ENCODE results near the gene UMODL1.
A peak's percentile ranks its signal among the peaks of the same experiment; 100 is the strongest.
"Not testable (repeated sequence)": the region's sequence is repeated elsewhere in the genome, so short reads cannot be mapped to it uniquely, and the experiment has no call there.

The UMODL1 gene

GRCh38 chr21:42175110-42175710 is 104.1 kb downstream of the UMODL1 start:
- no peaks in the 10 kb centered on the region for H3K4me1 Mint-ChIP-seq
- H3K9me3 Mint-ChIP-seq, result no peaks in the 10 kb centered on the region
- no peak for DNase-seq
- no peak overlapping the region for H3K27ac Mint-ChIP-seq
- ATAC-seq, result no peak
- no peaks in the 10 kb centered on the region for H3K27me3 Mint-ChIP-seq
- no peaks in the 10 kb centered on the region for H3K36me3 Mint-ChIP-seq (ENCODE audit: low read depth)
- H3K4me3 Mint-ChIP-seq, result no peak overlapping the region

- Mint-ChIP-seq H3K4me1 (no peaks in the 10 kb centered on the region), H3K27ac (no peak overlapping the region), H3K9me3 (no peaks in the 10 kb centered on the region), H3K36me3 (ENCODE audit: low read depth) (no peaks in the 10 kb centered on the region), H3K27me3 (no peaks in the 10 kb centered on the region), H3K4me3 (no peak overlapping the region)
- no peak for ATAC-seq
- no peak for DNase-seq
These were observed 105.7 kb downstream of the UMODL1 start for GRCh38 chr21:42176859-42177258.

GRCh38 chr21:42179316-42179715 is 108.2 kb downstream of the UMODL1 start:
- no peak for DNase-seq
- Mint-ChIP-seq H3K4me3 (no peak overlapping the region), H3K27ac (no peak overlapping the region), H3K4me1 (no peaks in the 10 kb centered on the region), H3K36me3 (ENCODE audit: low read depth) (no peaks in the 10 kb centered on the region), H3K9me3 (no peaks in the 10 kb centered on the region), H3K27me3 (no peaks in the 10 kb centered on the region)
- no peak for ATAC-seq

- not testable (repeated sequence) for H3K27me3 Mint-ChIP-seq; H3K4me3 Mint-ChIP-seq; DNase-seq; H3K36me3 Mint-ChIP-seq (ENCODE audit: low read depth); H3K4me1 Mint-ChIP-seq; ATAC-seq; H3K9me3 Mint-ChIP-seq; H3K27ac Mint-ChIP-seq
These were observed 108.9 kb downstream of the UMODL1 start for GRCh38 chr21:42180001-42180400.

GRCh38 chr21:42182713-42183371 is 111.7 kb downstream of the UMODL1 start:
- H3K4me1 Mint-ChIP-seq, result peaks cover 26% of the 10 kb centered on the region
- DNase-seq, result no peak
- peaks cover 7% of the 10 kb centered on the region for H3K9me3 Mint-ChIP-seq
- no peak overlapping the region for H3K27ac Mint-ChIP-seq
- no peaks in the 10 kb centered on the region for H3K27me3 Mint-ChIP-seq
- H3K36me3 Mint-ChIP-seq (ENCODE audit: low read depth), result peaks cover 5% of the 10 kb centered on the region
- no peak for ATAC-seq
- H3K4me3 Mint-ChIP-seq, result no peak overlapping the region

- H3K27me3 Mint-ChIP-seq, result no peaks in the 10 kb centered on the region
- H3K4me3 Mint-ChIP-seq, result no peak overlapping the region
- H3K36me3 Mint-ChIP-seq (ENCODE audit: low read depth), result peaks cover 5% of the 10 kb centered on the region
- H3K9me3 Mint-ChIP-seq, result peaks cover 7% of the 10 kb centered on the region
- peaks cover 34% of the 10 kb centered on the region for H3K4me1 Mint-ChIP-seq
- no peak overlapping the region for H3K27ac Mint-ChIP-seq
- ATAC-seq (no peak), DNase-seq (no peak)
These were observed 112.5 kb downstream of the UMODL1 start for GRCh38 chr21:42183374-42184266.

DNA sequence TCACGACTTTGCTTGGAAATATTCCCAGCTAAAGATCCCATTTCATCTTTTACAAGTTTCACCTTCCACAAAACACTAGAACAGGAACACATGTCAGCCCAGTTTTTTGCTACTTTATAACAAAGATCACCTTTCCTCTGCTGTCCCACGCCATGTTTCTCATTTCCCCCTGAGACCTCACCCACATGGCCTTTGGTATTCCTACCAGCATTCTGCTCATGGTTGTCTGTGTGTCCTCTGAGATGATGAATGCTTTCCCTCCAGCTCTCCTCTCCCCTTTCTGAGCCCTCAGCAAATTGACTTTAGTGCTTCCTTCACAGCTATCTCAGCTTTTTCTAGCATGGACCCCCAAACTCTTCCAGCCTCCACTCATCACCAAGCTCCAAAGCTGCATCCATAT is 115.5 kb downstream of the UMODL1 start:
- DNase-seq (no peak), ATAC-seq (no peak)
- Mint-ChIP-seq H3K27me3 (no peaks in the 10 kb centered on the region), H3K9me3 (peaks cover 7% of the 10 kb centered on the region), H3K36me3 (ENCODE audit: low read depth) (peaks cover 5% of the 10 kb centered on the region), H3K27ac (peak overlapping the region; percentile 91), H3K4me3 (no peak overlapping the region), H3K4me1 (peaks cover 56% of the 10 kb centered on the region)

GRCh38 chr21:42187976-42188653 is 117.0 kb downstream of the UMODL1 start:
- Mint-ChIP-seq H3K27me3 (no peaks in the 10 kb centered on the region), H3K9me3 (peaks cover 7% of the 10 kb centered on the region), H3K36me3 (ENCODE audit: low read depth) (peaks cover 5% of the 10 kb centered on the region), H3K4me1 (peaks cover 71% of the 10 kb centered on the region), H3K4me3 (peak overlapping the region; percentile 66), H3K27ac (peak overlapping the region; percentile 91)
- DNase-seq (peak; percentile 70), ATAC-seq (peak; percentile 94)

DNA sequence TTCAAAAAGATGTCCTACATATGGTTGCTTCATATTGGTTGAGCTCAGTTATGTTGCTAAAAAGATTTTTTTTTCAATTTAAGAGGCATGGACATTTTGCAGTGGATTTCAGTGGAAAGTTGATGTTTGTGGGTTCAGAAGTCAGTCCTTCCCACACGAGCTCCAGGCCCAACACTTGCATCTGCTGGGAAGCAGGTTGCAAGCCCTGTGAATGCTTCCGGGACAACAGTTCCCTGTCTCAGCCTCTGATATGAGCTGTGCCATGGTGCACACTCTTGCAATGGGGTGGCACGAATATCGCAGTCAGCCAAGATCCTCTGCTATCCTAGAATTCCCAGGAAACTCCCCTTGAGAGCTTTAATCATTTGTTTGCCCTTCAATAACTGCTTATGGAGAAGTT is 117.5 kb downstream of the UMODL1 start:
- ATAC-seq (no peak), DNase-seq (no peak)
- H3K36me3 Mint-ChIP-seq (ENCODE audit: low read depth), result peaks cover 5% of the 10 kb centered on the region
- no peaks in the 10 kb centered on the region for H3K27me3 Mint-ChIP-seq
- peaks cover 77% of the 10 kb centered on the region for H3K4me1 Mint-ChIP-seq
- H3K4me3 Mint-ChIP-seq, result peak overlapping the region; percentile 66
- H3K9me3 Mint-ChIP-seq, result peaks cover 7% of the 10 kb centered on the region
- peak overlapping the region; percentile 91 for H3K27ac Mint-ChIP-seq

DNA sequence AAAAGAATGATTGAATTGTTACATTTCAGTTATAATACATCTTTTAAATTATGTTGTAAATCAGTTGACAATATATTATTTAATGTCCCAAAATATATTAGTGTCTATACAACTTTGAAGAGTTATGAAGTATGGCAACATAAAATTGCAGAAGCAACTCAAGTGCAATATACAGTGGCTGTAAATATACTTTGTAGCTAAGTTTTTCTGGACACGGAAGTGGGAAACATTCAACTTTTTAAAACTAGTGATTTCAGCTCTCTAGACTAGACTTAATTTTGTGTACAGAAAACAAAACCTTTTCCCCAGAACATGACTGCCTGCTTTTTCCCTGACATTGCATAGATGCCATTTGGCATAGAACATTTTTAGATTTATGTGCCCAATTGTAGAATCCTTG is 118.3 kb downstream of the UMODL1 start:
- Mint-ChIP-seq H3K36me3 (ENCODE audit: low read depth) (peaks cover 5% of the 10 kb centered on the region), H3K4me1 (peaks cover 83% of the 10 kb centered on the region), H3K27ac (no peak overlapping the region), H3K27me3 (no peaks in the 10 kb centered on the region), H3K9me3 (peaks cover 7% of the 10 kb centered on the region), H3K4me3 (no peak overlapping the region)
- DNase-seq (no peak), ATAC-seq (no peak)

- H3K27me3 Mint-ChIP-seq, result no peaks in the 10 kb centered on the region
- H3K4me3 Mint-ChIP-seq, result no peak overlapping the region
- peak; percentile 45 for ATAC-seq
- no peak for DNase-seq
- H3K4me1 Mint-ChIP-seq, result peaks cover 83% of the 10 kb centered on the region
- no peak overlapping the region for H3K27ac Mint-ChIP-seq
- H3K9me3 Mint-ChIP-seq, result peaks cover 7% of the 10 kb centered on the region
- H3K36me3 Mint-ChIP-seq (ENCODE audit: low read depth), result peaks cover 5% of the 10 kb centered on the region
These were observed 118.9 kb downstream of the UMODL1 start for GRCh38 chr21:42189860-42190485.

DNA sequence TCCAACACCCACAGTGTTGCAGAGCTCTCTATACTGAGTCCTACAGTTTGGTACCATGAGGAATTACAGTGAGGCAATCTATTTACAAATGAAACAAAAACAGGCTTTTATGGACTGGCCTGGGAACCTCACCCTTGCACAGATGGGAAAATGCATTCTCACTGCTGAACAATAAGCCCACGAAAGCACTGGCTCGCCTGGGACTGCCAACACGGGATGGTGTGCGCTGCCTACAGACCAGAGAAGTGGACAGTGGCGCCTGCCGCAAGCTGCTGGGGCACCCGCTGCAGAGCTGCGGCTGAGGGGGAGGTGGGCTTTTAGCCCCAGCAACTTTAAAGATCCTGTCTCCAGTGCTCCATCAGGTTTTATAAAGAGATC is 119.4 kb downstream of the UMODL1 start:
- no peaks in the 10 kb centered on the region for H3K27me3 Mint-ChIP-seq
- peaks cover 5% of the 10 kb centered on the region for H3K36me3 Mint-ChIP-seq (ENCODE audit: low read depth)
- H3K4me1 Mint-ChIP-seq, result peaks cover 82% of the 10 kb centered on the region
- DNase-seq (no peak), ATAC-seq (no peak)
- peaks cover 6% of the 10 kb centered on the region for H3K9me3 Mint-ChIP-seq
- H3K4me3 Mint-ChIP-seq, result no peak overlapping the region
- H3K27ac Mint-ChIP-seq, result no peak overlapping the region

- H3K4me3 Mint-ChIP-seq, result no peak overlapping the region
- H3K36me3 Mint-ChIP-seq (ENCODE audit: low read depth), result peaks cover 3% of the 10 kb centered on the region
- ATAC-seq, result no peak
- no peak overlapping the region for H3K27ac Mint-ChIP-seq
- H3K9me3 Mint-ChIP-seq, result no peaks in the 10 kb centered on the region
- peaks cover 77% of the 10 kb centered on the region for H3K4me1 Mint-ChIP-seq
- H3K27me3 Mint-ChIP-seq, result no peaks in the 10 kb centered on the region
- no peak for DNase-seq
These were observed 119.9 kb downstream of the UMODL1 start for GRCh38 chr21:42191064-42191463.

All from activated naive CD8-positive, alpha-beta T cell treated with anti-CD3 and anti-CD28 coated beads, Interleukin-2, amount 50 U/mL, for 24 hours (primary cell).